GM19239 (cell line): ENCODE results near the gene ZC3H10.

Experiments
- DNase-seq: peaks from one replicate; pipeline ENCODE4 v3.0.0; 2011; ENCODE audit warnings: low spot score; ENCODE audit not compliant: insufficient read length
- FAIRE-seq: peaks from 2 replicates; lab custom pipeline; 2011; peaks lifted over from hg19 to GRCh38; lab: Jason Lieb, UNC

Gene ZC3H10

DNA sequence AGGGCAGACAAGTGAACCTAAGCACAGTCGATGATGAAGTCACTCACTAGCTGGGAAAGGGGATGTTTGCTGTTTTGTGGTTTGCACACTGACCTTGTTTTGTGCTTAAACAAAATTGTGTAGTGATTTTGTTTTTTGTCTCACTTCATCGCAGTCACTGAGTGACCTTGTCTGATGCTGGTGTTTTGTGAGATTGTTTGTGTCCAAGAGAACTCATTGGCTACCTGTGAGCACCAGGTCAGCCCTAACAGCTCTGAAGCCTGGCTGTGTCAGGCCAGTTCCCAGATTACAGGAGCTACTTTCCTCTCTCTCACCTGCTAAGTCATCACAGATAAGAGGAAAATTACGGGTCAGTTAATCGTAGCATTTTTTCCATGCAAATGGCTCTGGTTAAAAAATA lies 6.1 kb downstream of the ZC3H10 start:
- FAIRE-seq (no peak), DNase-seq (no peak)

DNA sequence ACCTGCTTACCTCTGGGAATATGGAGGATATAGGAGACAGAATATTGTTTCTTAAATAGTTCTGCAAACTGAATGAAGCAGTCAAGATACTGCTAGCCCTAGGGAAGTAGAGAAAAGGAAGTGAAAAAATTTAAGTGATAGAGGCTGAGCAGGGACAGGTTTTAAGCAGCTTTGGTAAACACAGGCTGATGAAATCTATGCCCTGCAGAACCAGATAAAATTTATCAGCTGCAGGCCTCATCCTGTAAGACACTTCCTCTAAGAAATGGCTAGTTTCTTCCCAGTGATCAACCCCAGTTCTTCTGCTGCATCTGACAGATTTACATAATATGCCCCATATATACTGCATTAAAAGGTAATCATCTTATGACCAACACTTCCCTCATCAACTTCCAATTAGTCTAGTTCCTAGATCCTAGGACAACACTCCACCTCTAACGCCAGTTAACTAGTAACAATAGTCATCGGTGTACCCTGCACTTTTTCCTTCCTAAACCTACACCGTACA lies 8.7 kb downstream of the ZC3H10 start:
- DNase-seq: no peak

DNA sequence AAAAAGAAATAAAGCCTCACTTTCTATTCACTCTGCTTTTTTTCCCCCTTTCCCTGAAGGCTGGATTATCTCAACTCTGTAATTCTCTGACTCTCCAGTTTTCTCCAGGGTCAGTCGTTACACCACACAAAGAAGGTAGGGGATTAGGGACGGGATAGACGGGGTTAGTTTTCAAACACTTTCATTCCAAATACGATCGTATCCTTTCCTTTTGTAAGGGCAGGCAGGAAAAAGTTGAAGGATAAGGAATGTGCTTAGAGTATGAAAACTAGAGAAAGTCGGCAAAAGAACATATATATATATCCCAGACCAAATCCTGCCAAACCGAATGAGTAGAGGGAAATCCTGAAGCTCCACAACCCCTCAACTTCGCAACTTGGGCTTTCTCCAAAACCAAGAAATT lies 9.4 kb downstream of the ZC3H10 start:
- DNase-seq (no peak), FAIRE-seq (no peak)

More for the DNA sequence above, 8.7 kb downstream of the ZC3H10 start:
- FAIRE-seq: no peak

GRCh38 chr12:56127888-56128669 lies 10.0 kb downstream of the ZC3H10 start, which contains the start of gene ESYT1:
TSS of gene ESYT1 (plus strand) at chr12:56128267. CDS start at chr12:56128320, 53 bp downstream.
- peak; percentile 92 for FAIRE-seq
- peak; percentile 83 for DNase-seq

- no peak for FAIRE-seq
Observed at GRCh38 chr12:56128670-56129205, 10.7 kb downstream of the ZC3H10 start.

GRCh38 chr12:56129206-56129941 lies 11.3 kb downstream of the ZC3H10 start:
- FAIRE-seq: peak; percentile 33
- DNase-seq: no peak

More at GRCh38 chr12:56128670-56129205, 10.7 kb downstream of the ZC3H10 start:
- no peak for DNase-seq

DNA sequence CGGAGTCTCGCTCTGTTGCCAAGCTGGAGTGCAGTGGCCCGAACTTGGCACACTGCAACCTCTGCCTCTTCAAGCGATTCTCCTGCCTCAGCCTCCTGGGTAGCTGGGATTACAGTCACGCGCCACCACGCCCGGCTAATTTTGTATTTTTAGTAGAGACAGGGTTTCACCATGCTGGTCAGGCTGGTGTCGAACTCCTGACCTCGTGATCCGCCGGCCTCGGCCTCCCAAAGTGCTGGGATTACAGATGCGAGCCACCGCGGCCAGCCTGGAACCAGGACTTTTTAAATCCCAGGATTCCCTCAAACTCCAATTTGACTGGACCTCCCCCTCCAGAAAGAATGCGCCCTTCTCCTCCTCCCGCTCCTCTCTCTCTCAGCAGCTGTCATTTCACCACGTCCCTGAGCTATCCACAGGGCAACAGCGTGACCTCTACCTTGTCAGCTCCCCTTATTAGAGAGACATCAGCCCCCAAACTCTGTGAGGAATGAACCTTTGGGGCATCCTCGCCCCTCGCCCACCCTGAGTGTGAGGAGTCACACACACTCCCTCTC lies 12.0 kb downstream of the ZC3H10 start:
- DNase-seq (no peak), FAIRE-seq (no peak)

- FAIRE-seq: no peak
- no peak for DNase-seq
Observed at GRCh38 chr12:56130876-56131275, 12.8 kb downstream of the ZC3H10 start.

GRCh38 chr12:56134897-56135296 lies 16.8 kb downstream of the ZC3H10 start:
- FAIRE-seq (no peak), DNase-seq (no peak)

GRCh38 chr12:56137853-56138571 lies 19.9 kb downstream of the ZC3H10 start:
- FAIRE-seq (no peak), DNase-seq (no peak)

DNA sequence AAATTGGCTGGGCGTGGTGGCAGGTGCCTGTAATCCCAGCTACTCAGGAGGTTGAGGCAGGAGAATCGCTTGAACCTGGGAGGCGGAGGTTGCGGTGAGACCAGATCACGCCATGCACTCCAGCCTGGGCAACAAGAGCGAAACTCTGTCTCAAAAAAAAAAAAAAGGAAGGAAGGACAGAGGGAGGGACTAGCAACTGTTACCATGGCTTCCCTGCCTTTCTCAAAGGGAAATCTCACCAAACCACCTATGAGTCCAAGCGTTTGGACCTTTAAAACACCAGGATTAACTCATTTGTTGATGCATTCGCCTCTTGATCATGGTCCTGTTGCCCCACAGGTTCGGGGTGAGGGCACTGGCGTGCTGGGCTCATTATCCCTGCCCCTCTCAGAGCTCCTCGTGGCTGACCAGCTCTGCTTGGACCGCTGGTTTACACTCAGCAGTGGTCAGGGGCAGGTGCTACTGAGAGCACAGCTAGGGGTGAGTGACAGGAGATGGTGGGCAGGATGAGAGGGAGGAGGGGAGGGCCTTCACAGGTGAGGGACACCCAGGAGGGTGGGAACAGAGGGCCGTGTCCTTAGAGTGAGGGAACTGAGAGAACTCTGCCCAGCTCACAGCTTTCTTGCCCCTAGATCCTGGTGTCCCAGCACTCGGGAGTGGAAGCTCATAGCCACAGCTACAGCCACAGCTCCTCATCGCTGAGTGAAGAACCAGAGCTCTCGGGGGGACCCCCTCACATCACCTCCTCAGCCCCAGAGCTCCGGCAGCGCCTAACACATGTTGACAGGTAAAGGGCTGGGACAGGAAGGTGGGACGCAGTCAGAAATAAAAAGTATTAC lies 24.1 kb downstream of the ZC3H10 start:
- DNase-seq: no peak
- no peak for FAIRE-seq

- no peak for FAIRE-seq
- no peak for DNase-seq
Observed at GRCh38 chr12:56143217-56143616, 25.2 kb downstream of the ZC3H10 start.

DNA sequence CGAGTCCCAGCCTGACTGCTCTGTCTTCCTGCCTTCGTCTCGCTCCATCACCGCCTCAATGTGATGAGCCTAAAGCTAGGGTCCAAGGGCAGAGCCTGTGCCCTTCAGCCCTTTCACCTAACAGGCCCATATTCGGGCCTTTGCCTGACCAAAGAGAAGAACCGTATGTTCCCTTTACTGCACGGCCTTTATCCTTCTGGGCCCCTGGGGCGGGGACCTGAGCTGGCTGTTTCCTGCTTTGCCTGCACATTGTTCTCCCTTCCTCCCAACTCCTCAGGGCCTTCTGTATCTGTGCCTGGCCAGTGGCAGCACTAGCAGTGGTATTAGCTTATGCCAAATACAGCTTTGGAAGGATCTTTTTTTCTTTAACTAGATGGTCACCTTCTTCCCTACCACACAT lies 25.8 kb downstream of the ZC3H10 start:
- no peak for FAIRE-seq

DNA sequence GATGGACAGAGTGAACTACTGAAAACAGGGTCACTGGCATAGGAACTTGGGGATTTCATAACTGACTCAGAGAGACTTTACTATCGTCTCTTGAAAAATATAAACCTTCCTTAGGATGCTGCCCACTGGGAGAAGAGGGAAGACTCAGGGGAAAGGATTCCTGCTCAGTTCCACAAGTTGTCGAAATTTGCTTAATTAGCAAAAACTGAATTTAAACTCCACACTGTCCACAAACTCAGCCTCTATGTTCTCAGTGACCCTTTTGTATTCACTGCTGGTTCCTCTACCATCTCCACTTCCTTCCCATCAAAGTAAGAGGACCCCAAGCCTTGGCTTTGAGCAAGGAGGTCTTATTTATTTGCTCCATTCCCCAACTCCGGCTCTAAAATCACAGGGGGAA lies 27.2 kb downstream of the ZC3H10 start:
- no peak for FAIRE-seq

More for the DNA sequence above, 25.8 kb downstream of the ZC3H10 start:
- no peak for DNase-seq

DNA sequence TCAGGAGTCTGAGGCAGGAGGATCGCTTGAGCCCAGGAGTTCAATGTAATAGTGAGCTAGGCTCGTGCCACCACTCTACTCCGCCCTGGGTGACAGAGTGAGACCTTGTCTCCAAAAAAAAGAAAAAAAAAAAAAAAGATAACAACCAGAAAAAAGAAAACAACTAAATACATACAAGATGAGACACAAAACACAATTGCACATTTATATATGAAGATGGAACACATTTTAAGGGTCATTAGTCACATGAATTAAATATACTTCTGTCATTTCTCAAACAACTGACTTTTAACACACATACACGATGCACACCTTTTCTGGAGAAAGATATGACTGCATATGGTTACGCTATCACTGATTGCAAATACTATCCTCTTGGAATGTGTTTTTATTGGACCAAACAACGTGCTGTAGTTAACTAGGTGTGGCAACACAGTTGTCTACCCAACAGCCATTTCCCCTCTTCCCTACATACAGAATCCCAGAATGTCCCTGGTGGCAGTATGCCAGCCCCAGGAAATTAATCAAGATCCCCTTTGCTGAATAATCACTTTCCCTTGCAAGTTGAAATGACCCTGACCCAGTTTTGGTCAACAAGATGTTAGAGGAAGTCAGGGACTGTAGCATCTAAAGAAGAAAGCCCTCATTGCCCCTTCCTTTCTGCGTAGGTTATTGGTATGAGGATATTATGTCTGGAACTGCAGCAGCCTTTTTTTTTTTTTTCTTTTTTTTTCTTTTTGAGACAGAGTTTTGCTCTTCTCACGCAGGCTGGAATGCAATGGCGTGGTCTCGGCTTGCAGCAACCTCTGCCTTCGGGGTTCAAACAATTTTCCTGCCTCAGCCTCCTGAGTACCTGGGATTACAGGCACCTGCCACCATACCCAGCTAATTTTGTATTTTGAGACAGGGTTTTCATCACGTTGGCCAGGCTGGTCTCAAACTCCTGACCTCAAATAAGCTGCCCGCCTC lies 28.7 kb downstream of the ZC3H10 start:
- DNase-seq: no peak
- FAIRE-seq: no peak

More for the DNA sequence above, 27.2 kb downstream of the ZC3H10 start:
- no peak for DNase-seq

DNA sequence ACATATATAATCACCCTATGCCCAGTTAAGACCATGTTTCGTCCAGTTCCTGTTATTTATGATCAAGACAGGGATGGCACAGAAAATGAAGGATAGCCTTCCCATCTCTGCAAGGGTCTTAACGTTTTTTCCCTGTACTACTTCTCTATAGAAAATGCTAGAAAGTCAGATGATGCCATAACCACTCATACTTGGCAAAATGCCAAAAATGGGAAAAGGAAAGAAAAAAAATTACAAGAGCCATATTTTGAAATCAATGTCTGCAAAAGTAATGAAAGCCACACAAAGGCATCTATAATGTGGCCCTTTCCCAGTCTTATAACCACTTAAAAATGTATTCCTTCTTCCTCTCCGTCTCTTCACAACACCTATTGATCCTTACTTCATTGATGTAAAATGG lies 32.5 kb downstream of the ZC3H10 start:
- DNase-seq (no peak), FAIRE-seq (peak; percentile 77)

DNA sequence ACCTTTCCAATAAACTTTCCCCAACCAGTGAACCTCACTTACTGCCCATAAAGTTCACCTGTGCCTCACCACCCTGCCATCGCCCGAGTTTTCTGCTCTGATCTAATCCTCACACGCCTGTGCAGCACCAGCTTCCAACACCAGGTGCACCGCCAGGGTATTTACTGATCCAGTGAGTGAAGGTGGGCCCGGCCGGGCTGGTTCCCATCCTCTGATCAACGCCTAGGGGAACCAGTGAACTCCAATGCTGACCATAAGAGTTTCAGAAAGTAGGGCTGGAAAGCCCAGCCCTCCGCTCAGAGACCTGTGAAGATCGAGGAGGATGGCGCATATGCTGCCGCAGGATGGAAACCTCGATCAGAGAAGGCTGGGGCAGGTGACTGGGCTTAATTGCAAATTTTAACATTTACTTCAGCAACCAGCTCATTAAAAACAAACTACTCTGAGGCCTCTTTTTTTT lies 33.6 kb downstream of the ZC3H10 start:
- peak; percentile 56 for FAIRE-seq
- peak; percentile 49 for DNase-seq
